HG02798 (cell line): Measurements from ENCODE around the gene DNAJC25.
"Not testable (repeated sequence)": the region's sequence is repeated elsewhere in the genome, so short reads cannot be mapped to it uniquely, and the experiment has no call there.

ENCODE experiments used
- ATAC-seq: cut with Tn5 transposase; IDR thresholded peaks from one replicate; pipeline ENCODE4 v1.9.1; 2021; ENCODE audit warnings: mild to moderate bottlenecking; ENCODE audit not compliant: unreplicated experiment, poor library complexity

The DNAJC25 gene

GRCh38 chr9:111662576-111663300 is 31.6 kb downstream of the DNAJC25 start:
- ATAC-seq, result no peak

GRCh38 chr9:111663301-111663823 is 32.2 kb downstream of the DNAJC25 start:
- ATAC-seq, result no peak

- no peak for ATAC-seq
These were observed 37.0 kb downstream of the DNAJC25 start for GRCh38 chr9:111668026-111668573.

DNA sequence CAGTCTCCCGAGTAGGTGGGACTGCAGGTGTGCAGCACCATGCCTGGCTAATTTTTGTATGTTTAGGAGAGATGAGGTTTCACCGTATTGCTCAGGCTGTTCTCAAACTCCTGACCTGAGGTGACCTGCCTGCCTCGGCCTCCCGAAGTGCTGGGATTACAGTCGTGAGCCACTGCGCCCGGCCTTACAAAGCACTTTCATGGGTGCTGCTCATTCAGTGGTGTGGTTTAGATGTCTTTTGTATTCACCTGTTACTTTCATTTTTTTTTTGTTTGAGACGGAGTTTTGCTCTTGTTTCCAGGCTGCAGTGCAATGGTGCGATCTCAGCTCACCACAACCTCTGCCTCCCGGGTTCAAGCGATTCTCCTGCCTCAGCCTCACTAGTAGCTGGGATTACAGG is 37.5 kb downstream of the DNAJC25 start:
- not testable (repeated sequence) for ATAC-seq

DNA sequence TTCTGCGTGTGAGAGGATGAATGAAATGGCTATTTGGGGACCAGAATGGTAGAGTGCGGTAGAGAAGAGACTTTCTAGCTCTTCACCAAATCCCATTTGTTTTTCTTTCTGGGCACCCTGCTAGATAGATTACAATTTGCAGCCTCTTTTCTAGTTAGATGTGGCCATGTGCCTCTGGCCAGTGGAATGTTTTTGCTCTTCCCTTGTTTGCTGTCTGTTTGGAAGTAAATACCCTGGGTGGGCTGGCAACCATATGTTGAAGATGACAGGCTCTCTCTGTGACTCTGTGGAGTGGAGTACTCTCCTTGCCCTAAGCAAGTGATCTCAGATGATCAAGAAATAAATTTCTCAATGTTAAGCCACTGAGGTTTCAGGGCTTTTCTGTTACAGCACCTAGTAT is 43.2 kb downstream of the DNAJC25 start:
- ATAC-seq, result no peak

DNA sequence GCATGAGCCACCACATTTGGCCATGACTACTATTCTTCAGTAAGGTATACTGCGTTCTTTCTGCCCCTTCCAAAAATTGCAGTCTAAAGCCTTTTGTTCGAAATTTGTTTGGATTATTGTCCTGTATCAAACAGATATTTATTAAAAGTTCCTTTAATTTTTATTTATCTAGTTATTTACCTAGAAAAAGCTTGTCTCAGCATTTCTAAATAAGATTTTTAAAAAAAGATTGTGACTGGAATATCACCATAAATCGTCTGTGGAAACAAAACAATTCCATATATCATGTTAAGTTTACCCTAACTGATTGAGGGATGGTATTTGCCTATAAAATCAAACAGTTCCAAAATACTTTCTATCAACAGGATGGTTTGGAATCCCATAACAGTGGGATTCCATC is 45.0 kb downstream of the DNAJC25 start:
- ATAC-seq, result no peak

GRCh38 chr9:111678293-111678692 is 47.2 kb downstream of the DNAJC25 start:
- ATAC-seq, result no peak

- ATAC-seq, result no peak
These were observed 48.1 kb downstream of the DNAJC25 start for GRCh38 chr9:111679199-111679598.

GRCh38 chr9:111683392-111683791 is 52.3 kb downstream of the DNAJC25 start:
- no peak for ATAC-seq

- no peak for ATAC-seq
These were observed 60.7 kb downstream of the DNAJC25 start for GRCh38 chr9:111691672-111692329.

DNA sequence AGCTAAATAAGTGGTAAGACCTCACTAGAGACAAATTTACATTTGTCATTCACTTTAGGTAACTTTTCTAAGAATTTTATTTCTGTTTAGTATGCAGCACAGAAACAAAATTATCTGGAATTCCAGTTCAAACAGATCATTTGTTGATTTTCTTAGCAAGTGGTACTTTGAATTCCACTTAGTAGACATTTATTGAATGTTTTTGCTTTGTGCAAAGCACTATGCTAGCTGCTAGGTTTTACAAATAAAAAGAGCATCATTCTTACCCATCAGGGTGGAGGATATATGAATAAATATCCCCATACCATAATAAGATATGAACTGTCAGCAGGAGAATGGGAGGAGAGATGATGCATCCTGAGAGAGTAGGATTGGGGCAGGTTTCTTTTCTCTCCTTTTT is 65.7 kb downstream of the DNAJC25 start:
- no peak for ATAC-seq

- ATAC-seq, result no peak
These were observed 69.6 kb downstream of the DNAJC25 start for GRCh38 chr9:111700776-111701175.
